Measurements from ENCODE around the gene RPAP2.
"Not testable (repeated sequence)": the region's sequence is repeated elsewhere in the genome, so short reads cannot be mapped to it uniquely, and the experiment has no call there.

RPAP2 gene

GRCh38 chr1:92343061-92343460, 44.2 kb downstream of the RPAP2 start:
- no peak overlapping the region for H3K4me2 ChIP-seq (ENCODE audit: low read length)
- no peaks in the 10 kb centered on the region for H3K36me3 ChIP-seq (ENCODE audit: control insufficient read depth, insufficient read depth, low read length)
- H3K27me3 ChIP-seq (ENCODE audit: control insufficient read depth, insufficient read depth, low read length), result no peaks in the 10 kb centered on the region
- H3K27ac ChIP-seq, result no peak overlapping the region
- H3K9me3 ChIP-seq (ENCODE audit: control insufficient read depth, low read length), result no peaks in the 10 kb centered on the region
- no peak overlapping the region for H3K4me3 ChIP-seq (ENCODE audit: low read depth, low read length)
- no peaks in the 10 kb centered on the region for H3K4me1 ChIP-seq
- no peak overlapping the region for H2AFZ ChIP-seq
- no peak overlapping the region for H3K9ac ChIP-seq
- no peak for TF ChIP-seq CTCF (IDR thresholded peaks at IDR 0.05)
- H3K79me2 ChIP-seq, result no peaks in the 10 kb centered on the region

GRCh38 chr1:92346866-92347640, 48.2 kb downstream of the RPAP2 start:
- no peaks in the 10 kb centered on the region for H3K79me2 ChIP-seq
- H3K4me1 ChIP-seq, result no peaks in the 10 kb centered on the region
- no peaks in the 10 kb centered on the region for H3K9me3 ChIP-seq (ENCODE audit: control insufficient read depth, low read length)
- no peak for TF ChIP-seq CTCF (IDR thresholded peaks at IDR 0.05)
- H3K9ac ChIP-seq, result no peak overlapping the region
- H3K4me2 ChIP-seq (ENCODE audit: low read length), result no peak overlapping the region
- no peaks in the 10 kb centered on the region for H3K27me3 ChIP-seq (ENCODE audit: control insufficient read depth, insufficient read depth, low read length)
- no peak overlapping the region for H2AFZ ChIP-seq
- no peak overlapping the region for H3K27ac ChIP-seq
- H3K4me3 ChIP-seq (ENCODE audit: low read depth, low read length), result no peak overlapping the region
- no peaks in the 10 kb centered on the region for H3K36me3 ChIP-seq (ENCODE audit: control insufficient read depth, insufficient read depth, low read length)

- no peaks in the 10 kb centered on the region for H3K27me3 ChIP-seq (ENCODE audit: control insufficient read depth, insufficient read depth, low read length)
- H3K9me3 ChIP-seq (ENCODE audit: control insufficient read depth, low read length), result no peaks in the 10 kb centered on the region
- no peak overlapping the region for H3K4me3 ChIP-seq (ENCODE audit: low read depth, low read length)
- no peaks in the 10 kb centered on the region for H3K36me3 ChIP-seq (ENCODE audit: control insufficient read depth, insufficient read depth, low read length)
- H2AFZ ChIP-seq, result no peak overlapping the region
- H3K4me1 ChIP-seq, result no peaks in the 10 kb centered on the region
- no peak overlapping the region for H3K27ac ChIP-seq
- no peaks in the 10 kb centered on the region for H3K79me2 ChIP-seq
- H3K4me2 ChIP-seq (ENCODE audit: low read length), result no peak overlapping the region
- no peak for TF ChIP-seq CTCF (IDR thresholded peaks at IDR 0.05)
- H3K9ac ChIP-seq, result no peak overlapping the region
Observed at GRCh38 chr1:92352856-92353255, 54.0 kb downstream of the RPAP2 start.

GRCh38 chr1:92354259-92354658, 55.4 kb downstream of the RPAP2 start:
- Histone ChIP-seq H3K27ac (no peak overlapping the region), H3K27me3 (ENCODE audit: control insufficient read depth, insufficient read depth, low read length) (no peaks in the 10 kb centered on the region), H2AFZ (no peak overlapping the region), H3K4me1 (no peaks in the 10 kb centered on the region), H3K9me3 (ENCODE audit: control insufficient read depth, low read length) (no peaks in the 10 kb centered on the region), H3K36me3 (ENCODE audit: control insufficient read depth, insufficient read depth, low read length) (no peaks in the 10 kb centered on the region), H3K9ac (no peak overlapping the region), H3K4me2 (ENCODE audit: low read length) (no peak overlapping the region), H3K4me3 (ENCODE audit: low read depth, low read length) (no peak overlapping the region), H3K79me2 (no peaks in the 10 kb centered on the region)
- TF ChIP-seq CTCF (IDR thresholded peaks at IDR 0.05), result no peak

- Histone ChIP-seq H2AFZ (no peak overlapping the region), H3K27me3 (ENCODE audit: control insufficient read depth, insufficient read depth, low read length) (no peaks in the 10 kb centered on the region), H3K9ac (no peak overlapping the region), H3K27ac (no peak overlapping the region), H3K4me3 (ENCODE audit: low read depth, low read length) (no peak overlapping the region), H3K79me2 (no peaks in the 10 kb centered on the region), H3K36me3 (ENCODE audit: control insufficient read depth, insufficient read depth, low read length) (no peaks in the 10 kb centered on the region), H3K9me3 (ENCODE audit: control insufficient read depth, low read length) (no peaks in the 10 kb centered on the region), H3K4me1 (no peaks in the 10 kb centered on the region), H3K4me2 (ENCODE audit: low read length) (no peak overlapping the region)
- no peak for TF ChIP-seq CTCF (IDR thresholded peaks at IDR 0.05)
Observed at GRCh38 chr1:92356956-92357355, 58.1 kb downstream of the RPAP2 start.

GRCh38 chr1:92359382-92359781, 60.5 kb downstream of the RPAP2 start:
- H3K9ac ChIP-seq; H3K4me1 ChIP-seq; H3K4me2 ChIP-seq (ENCODE audit: low read length); H3K4me3 ChIP-seq (ENCODE audit: low read depth, low read length); H3K9me3 ChIP-seq (ENCODE audit: control insufficient read depth, low read length); H3K27ac ChIP-seq; H2AFZ ChIP-seq; H3K36me3 ChIP-seq (ENCODE audit: control insufficient read depth, insufficient read depth, low read length); H3K27me3 ChIP-seq (ENCODE audit: control insufficient read depth, insufficient read depth, low read length); H3K79me2 ChIP-seq: not testable (repeated sequence)

Measured in parathyroid adenoma (tissue), 2 donors.